H9 (cell line): Measurements from ENCODE around the gene VSX1. TPM values are rescaled to one million over a fixed set of nuclear protein-coding genes. Genes with fewer than 3 reads are reported as not detected.

Experiments
- DNase-seq: peaks from one replicate; pipeline ENCODE4 v3.0.0-alpha.2; 2017
- H2AFZ ChIP-seq: one replicate; pipeline ENCODE4 v1.6.1; 2013; ENCODE audit warnings: mild to moderate bottlenecking, low read length, control low read depth, moderate library complexity
- H2AK5ac ChIP-seq: 2 replicates; pipeline ENCODE4 v1.6.1; 2013; ENCODE audit warnings: low read length, control low read depth, mixed read lengths; ENCODE audit not compliant: insufficient read length
- H2BK120ac ChIP-seq: one replicate; pipeline ENCODE4 v1.6.1; 2013; ENCODE audit warnings: low read depth, mild to moderate bottlenecking, low read length, control low read depth, inconsistent platforms; ENCODE audit not compliant: poor library complexity, severe bottlenecking
- H2BK12ac ChIP-seq: 2 replicates; pipeline ENCODE4 v1.6.1; 2013; ENCODE audit warnings: low read length, control low read depth, mixed read lengths, low read depth; ENCODE audit not compliant: insufficient read length
- H2BK15ac ChIP-seq: 2 replicates; pipeline ENCODE4 v1.6.1; 2013; ENCODE audit warnings: low read depth, low read length, control low read depth
- H2BK20ac ChIP-seq: one replicate; pipeline ENCODE4 v1.6.1; 2013; ENCODE audit warnings: low read depth, mild to moderate bottlenecking, low read length, control low read depth, inconsistent platforms; ENCODE audit not compliant: poor library complexity, severe bottlenecking
- H2BK5ac ChIP-seq: 2 replicates; pipeline ENCODE4 v1.6.1; 2013; ENCODE audit warnings: low read length, control low read depth, mixed read lengths; ENCODE audit not compliant: insufficient read length
- H3K14ac ChIP-seq: 2 replicates; pipeline ENCODE4 v1.6.1; 2013; ENCODE audit warnings: low read length, control low read depth; ENCODE audit not compliant: insufficient read depth
- H3K18ac ChIP-seq: 2 replicates; pipeline ENCODE4 v1.6.1; 2013; ENCODE audit warnings: low read depth, mild to moderate bottlenecking, mixed read lengths, low read length, control low read depth; ENCODE audit not compliant: insufficient read length
- H3K23ac ChIP-seq: 2 replicates; pipeline ENCODE4 v1.6.1; 2013; ENCODE audit warnings: low read length, control low read depth, mixed read lengths, low read depth; ENCODE audit not compliant: insufficient read length
- H3K23me2 ChIP-seq: 2 replicates; pipeline ENCODE4 v1.6.1; 2013; ENCODE audit warnings: low read depth, mild to moderate bottlenecking, mixed read lengths, low read length, control low read depth; ENCODE audit not compliant: insufficient read length, poor library complexity, severe bottlenecking
- H3K27ac ChIP-seq: 2 replicates; pipeline ENCODE4 v1.5.1; 2013; ENCODE audit warnings: low read length, control low read depth, mixed read lengths, low read depth; ENCODE audit not compliant: insufficient read length
- H3K27me3 ChIP-seq: 2 replicates; pipeline ENCODE4 v1.6.1; 2013; ENCODE audit warnings: low read length, control low read depth, inconsistent platforms; ENCODE audit not compliant: insufficient read depth
- H3K4ac ChIP-seq: 2 replicates; pipeline ENCODE4 v1.6.1; 2013; ENCODE audit warnings: low read depth, mild to moderate bottlenecking, control low read depth, inconsistent platforms, low read length, moderate library complexity
- H3K4me1 ChIP-seq: 2 replicates; pipeline ENCODE4 v1.6.1; 2013; ENCODE audit warnings: low read length, control low read depth, inconsistent platforms; ENCODE audit not compliant: insufficient read depth
- H3K4me2 ChIP-seq: 2 replicates; pipeline ENCODE4 v1.6.1; 2013; ENCODE audit warnings: low read length, control low read depth, mixed read lengths; ENCODE audit not compliant: insufficient read length, insufficient read depth
- H3K56ac ChIP-seq: 2 replicates; pipeline ENCODE4 v1.6.1; 2013; ENCODE audit warnings: low read depth, mild to moderate bottlenecking, mixed read lengths, low read length, control low read depth; ENCODE audit not compliant: insufficient read length
- H3K79me1 ChIP-seq: 2 replicates; pipeline ENCODE4 v1.6.1; 2013; ENCODE audit warnings: low read depth, mild to moderate bottlenecking, moderate library complexity, low read length, control low read depth, inconsistent platforms; ENCODE audit not compliant: insufficient read depth, poor library complexity, severe bottlenecking
- H3K79me2 ChIP-seq: 2 replicates; pipeline ENCODE4 v1.6.1; 2013; ENCODE audit warnings: low read length, control low read depth, inconsistent platforms; ENCODE audit not compliant: insufficient read depth
- H3K9ac ChIP-seq: 2 replicates; pipeline ENCODE4 v1.6.1; 2013; ENCODE audit warnings: low read length, control low read depth, mixed read lengths; ENCODE audit not compliant: insufficient read length; ENCODE audit errors: extremely low read depth
- H3K9me3 ChIP-seq: one replicate; pipeline ENCODE4 v1.6.1; 2013; ENCODE audit warnings: low read depth, low read length, inconsistent platforms; ENCODE audit not compliant: control insufficient read depth
- H3T11ph ChIP-seq: one replicate; pipeline ENCODE4 v1.6.1; 2013; ENCODE audit warnings: mild to moderate bottlenecking, low read length, control low read depth, inconsistent platforms
- H4K20me1 ChIP-seq: one replicate; pipeline ENCODE4 v1.6.1; 2013; ENCODE audit not compliant: control insufficient read depth, insufficient read length, insufficient read depth
- H4K5ac ChIP-seq: 2 replicates; pipeline ENCODE4 v1.6.1; 2013; ENCODE audit warnings: low read depth, mild to moderate bottlenecking, mixed read lengths, low read length, control low read depth; ENCODE audit not compliant: insufficient read length
- H4K8ac ChIP-seq: replicated peaks from 2 replicates; pipeline ENCODE4 v1.6.1; 2013; ENCODE audit warnings: low read length, control low read depth, mixed read lengths, low read depth; ENCODE audit not compliant: insufficient read length
- H4K91ac ChIP-seq: 2 replicates; pipeline ENCODE4 v1.6.1; 2013; ENCODE audit warnings: low read depth, mild to moderate bottlenecking, moderate library complexity, mixed read lengths, low read length, control low read depth; ENCODE audit not compliant: insufficient read length
- H3K27ac Mint-ChIP-seq, 3 experiments: 2 replicates in 2 of 3; 3 replicates in 1 of 3; pipeline ENCODE4 v1.8.0; 2020 to 2021; ENCODE audit warnings: mixed read lengths in 3 of 3, mild to moderate bottlenecking in 1 of 3, moderate library complexity in 1 of 3
- H3K27me3 Mint-ChIP-seq: 2 replicates; pipeline ENCODE4 v1.8.0; 2021; ENCODE audit warnings: low read depth, mild to moderate bottlenecking, moderate library complexity, mixed read lengths
- H3K36me3 Mint-ChIP-seq, 3 experiments: 2 replicates in 2 of 3; 3 replicates in 1 of 3; pipeline ENCODE4 v1.8.0; 2020 to 2021; ENCODE audit warnings: low read depth in 3 of 3, mixed read lengths in 3 of 3; ENCODE audit not compliant: insufficient read depth in 1 of 3
- H3K4me1 Mint-ChIP-seq, 2 experiments: 2 replicates each; pipeline ENCODE4 v1.8.0; 2020; ENCODE audit warnings: mixed read lengths in 2 of 2
- H3K4me3 Mint-ChIP-seq, 2 experiments: 2 replicates in 1 of 2; 3 replicates in 1 of 2; pipeline ENCODE4 v1.8.0; 2020 to 2021; ENCODE audit warnings: mild to moderate bottlenecking in 2 of 2, mixed read lengths in 2 of 2, moderate library complexity in 1 of 2
- H3K9me3 Mint-ChIP-seq, 2 experiments: 2 replicates in 1 of 2; 3 replicates in 1 of 2; pipeline ENCODE4 v1.8.0; 2020; ENCODE audit warnings: mild to moderate bottlenecking in 2 of 2, mixed read lengths in 2 of 2, moderate library complexity in 1 of 2
- CTCF ChIP-seq: fragments of 200-600 bp; sonication (generic); conservative IDR thresholded peaks from 3 replicates; pipeline ENCODE4 v1.8.0; 2021; ENCODE audit warnings: antibody characterized with exemption, mild to moderate bottlenecking
- WGBS: extraction: QIAGEN DNeasy Blood & Tissue Kit; methylation state at CpG from one replicate; pipeline ENCODE4 v1.1.7; 2013; ENCODE audit warnings: missing lambda C conversion rate, low lambda C conversion rate, mixed read lengths; ENCODE audit not compliant: insufficient read length; ENCODE audit errors: extremely low coverage; 5-methylcytosine and 5-hydroxymethylcytosine counted together
- total RNA-seq: library from RNA; stranded (reverse); gene quantifications from 2 replicates; pipeline ENCODE4 v1.2.1, GENCODE V29; 2021

Gene VSX1
- total RNA-seq, 1 experiment from 2014 or later: not detected

- no peak overlapping the region for H3K18ac ChIP-seq
- H3K27me3 Mint-ChIP-seq: no peaks in the 10 kb centered on the region; the same call in 1 of the 2 replicates
- H3K4me2 ChIP-seq: no peak overlapping the region
Observed at GRCh38 chr20:25041813-25042530, 40.0 kb downstream of the VSX1 start.

More at GRCh38 chr20:25041813-25042530, 40.0 kb downstream of the VSX1 start:
- H3K9me3 ChIP-seq: no peaks in the 10 kb centered on the region
- no peak for DNase-seq
- H4K8ac ChIP-seq: no peak overlapping the region
- H2BK5ac ChIP-seq: no peak overlapping the region
- H3K23ac ChIP-seq: no peak overlapping the region
- H2BK20ac ChIP-seq: no peak overlapping the region
- H4K91ac ChIP-seq: no peak overlapping the region
- H3K27ac Mint-ChIP-seq: no peak overlapping the region
- no peaks in the 10 kb centered on the region for H3K23me2 ChIP-seq
- peaks cover 2% of the 10 kb centered on the region in 2 experiments; a peak in 1 of 4 replicates for H3K4me1 Mint-ChIP-seq
- peaks cover 2% of the 10 kb centered on the region; the same call in 1 of the 2 replicates for H3K4me1 ChIP-seq
- no peaks in the 10 kb centered on the region for H3K79me2 ChIP-seq
- H3K9me3 Mint-ChIP-seq: no peaks in the 10 kb centered on the region
- H2AK5ac ChIP-seq: no peak overlapping the region
- no peaks in the 10 kb centered on the region for H4K20me1 ChIP-seq
- no peak overlapping the region for H3K4ac ChIP-seq
- no peak overlapping the region for H2BK120ac ChIP-seq
- H4K5ac ChIP-seq: no peak overlapping the region
- H3K27me3 ChIP-seq: no peaks in the 10 kb centered on the region
- WGBS: no CpG with 5 or more reads among the region's 21 CpGs
- H3K56ac ChIP-seq: no peak overlapping the region
- no peak overlapping the region for H3K14ac ChIP-seq
- no peak overlapping the region for H2BK15ac ChIP-seq
- H3K36me3 Mint-ChIP-seq: no peaks in the 10 kb centered on the region
- no peak overlapping the region for H3K27ac ChIP-seq
- H3K4me3 Mint-ChIP-seq: no peak overlapping the region
- no peak overlapping the region for H2BK12ac ChIP-seq
- no peak overlapping the region for H3K9ac ChIP-seq
- H2AFZ ChIP-seq: no peak overlapping the region
- no peak for TF ChIP-seq CTCF
- H3K79me1 ChIP-seq: no peaks in the 10 kb centered on the region
- H3T11ph ChIP-seq: no peak overlapping the region
